ENCODE data around the gene AUTS2. TPM values are rescaled to one million over a fixed set of nuclear protein-coding genes. Genes with fewer than 3 reads are reported as not detected.

The AUTS2 gene
- total and polyA plus RNA-seq, 2 of the 8 experiments (the other 6 are each of a cell fraction or from before 2014, with no cell fraction given), result 25.9 to 101 TPM

GRCh38 chr7:70566671-70567070 is 968.4 kb downstream of the AUTS2 start:
- no peak overlapping the region for H2BK20ac ChIP-seq (ENCODE audit: low read length)
- H3K4me2 ChIP-seq (ENCODE audit: insufficient read depth in 1 of 2, low read depth in 2 of 2, low read length in 2 of 2), result no peak overlapping the region

More at GRCh38 chr7:70566671-70567070, 968.4 kb downstream of the AUTS2 start:
- CTCF ChIA-PET (ENCODE audit: partially characterized antibody), result no interaction called here
- Histone ChIP-seq H4K5ac (ENCODE audit: insufficient read length, low read depth, low read length) (no peak overlapping the region), H3K4me1 (replicated peaks in 1 of 4; ENCODE audit: control insufficient read depth in 3 of 4, insufficient read depth in 4 of 4, low read length in 3 of 4) (no peaks in the 10 kb centered on the region; a peak in 1 of 7 replicates), H2BK15ac (ENCODE audit: low read length) (no peak overlapping the region), H2AK5ac (ENCODE audit: low read depth, low read length) (no peak overlapping the region), H3K79me1 (ENCODE audit: low read depth, low read length) (no peaks in the 10 kb centered on the region), H3K23ac (ENCODE audit: insufficient read length) (no peak overlapping the region), H3K18ac (ENCODE audit: extremely low read depth, low read length) (no peak overlapping the region), H3K27me3 (replicated peaks in 1 of 4; ENCODE audit: control insufficient read depth in 3 of 4, extremely low read depth in 1 of 4, insufficient read depth in 3 of 4, low read length in 3 of 4) (no peaks in the 10 kb centered on the region), H3K56ac (replicated peaks; ENCODE audit: insufficient read length, low read depth, low read length) (no peak overlapping the region), H3K36me3 (ENCODE audit: control insufficient read depth in 2 of 4, insufficient read depth in 4 of 4, low read length in 3 of 4) (no peaks in the 10 kb centered on the region), H2AFZ (ENCODE audit: low read length) (no peak overlapping the region), H2BK5ac (ENCODE audit: low read depth, low read length) (no peak overlapping the region), H3K4me3 (ENCODE audit: extremely low read depth in 1 of 4, insufficient read depth in 2 of 4, low read depth in 3 of 4, low read length in 4 of 4) (no peak overlapping the region), H4K20me1 (replicated peaks in 1 of 2; ENCODE audit: control insufficient read depth in 1 of 2, insufficient read depth in 2 of 2, low read length in 2 of 2) (no peaks in the 10 kb centered on the region), H4K8ac (ENCODE audit: extremely low read depth, insufficient read depth, low read length) (no peak overlapping the region), H3K23me2 (ENCODE audit: low read depth, low read length) (no peaks in the 10 kb centered on the region), H3K27ac (ENCODE audit: low read depth, low read length) (no peak overlapping the region), H3K9ac (replicated peaks in 1 of 4; ENCODE audit: extremely low read depth in 1 of 4, low read depth in 3 of 4, low read length in 3 of 4) (no peak overlapping the region), H3K4ac (replicated peaks; ENCODE audit: insufficient read length, low read depth, low read length) (no peak overlapping the region), H2BK120ac (replicated peaks; ENCODE audit: low read depth, low read length) (no peak overlapping the region), H3K9me3 (ENCODE audit: insufficient read depth in 2 of 2, low read depth in 1 of 2, low read length in 1 of 2) (no peaks in the 10 kb centered on the region), H3K79me2 (ENCODE audit: control insufficient read depth in 1 of 2, insufficient read depth in 2 of 2, low read length in 2 of 2) (no peaks in the 10 kb centered on the region), H4K91ac (replicated peaks; ENCODE audit: insufficient read length, low read length) (no peak overlapping the region), H3K14ac (ENCODE audit: insufficient read length) (no peak overlapping the region), H2BK12ac (ENCODE audit: low read depth, low read length) (no peak overlapping the region)
- FAIRE-seq (no peak), DNase-seq (ENCODE audit: low read depth in 1 of 2, low spot score in 2 of 2) (no peak)
- 93% methylated on average over 3 of the region's 3 CpGs; no CpG with 5 or more reads in 1 of the 2 experiments for WGBS, 2 experiments (ENCODE audit: extremely low coverage in 1 of 2, insufficient coverage in 1 of 2, insufficient read length in 1 of 2, insufficient replicate concordance in 2 of 2, low coverage in 1 of 2, low lambda C conversion rate in 2 of 2, missing lambda C conversion rate in 1 of 2)
- TF ChIP-seq TAF1 (IDR thresholded peaks at IDR 0.05; ENCODE audit: low read depth, low read length), result no peak
- no peak for TF ChIP-seq RNF2 (IDR thresholded peaks at IDR 0.05; ENCODE audit: borderline replicate concordance, low read depth, low read length, missing control alignments, poor library complexity, severe bottlenecking)
- TF ChIP-seq CTCF (IDR thresholded peaks at IDR 0.05; ENCODE audit: control extremely low read depth in 1 of 3, insufficient read depth in 1 of 3, low read depth in 1 of 3, low read length in 3 of 3), result no peak
- peak; percentile 86 for TF ChIP-seq CEBPB (IDR thresholded peaks at IDR 0.05; ENCODE audit: low read depth, low read length)
- TF ChIP-seq PHF8 (conservative IDR thresholded peaks at IDR 0.05; ENCODE audit: low read depth, low read length), result no peak
- POLR2A ChIA-PET (ENCODE audit: partially characterized antibody), result interaction anchor here (1.0 kb wide), 1 partner anchor 129 kb away, joined by 3 read pairs; no protein-coding TSS in a partner anchor
